HAP-1 (cell line): ENCODE measurements around the gene ABHD2.
A peak's percentile ranks its signal among the peaks of the same experiment; 100 is the strongest.
"Not testable (repeated sequence)": the region's sequence is repeated elsewhere in the genome, so short reads cannot be mapped to it uniquely, and the experiment has no call there.

ENCODE experiments used
- DNase-seq, 2 experiments: peaks; one replicate each; pipeline ENCODE4 v3.0.0-alpha.2; 2016 to 2020; ENCODE audit warnings: low spot score in 2 of 2
- H3K27me3 ChIP-seq: fragments of 250-450 bp; sonication (Bioruptor Pico); 2 replicates; pipeline ENCODE4 v1.5.1; 2020; ENCODE audit warnings: low read depth, mild to moderate bottlenecking, moderate library complexity
- H3K36me3 ChIP-seq: fragments of 250-450 bp; sonication (Bioruptor Pico); replicated peaks from 2 replicates; pipeline ENCODE4 v1.5.1; 2020; ENCODE audit warnings: mild to moderate bottlenecking
- H3K4me1 ChIP-seq: fragments of 250-450 bp; sonication (Bioruptor Pico); 2 replicates; pipeline ENCODE4 v1.5.1; 2020; ENCODE audit warnings: mild to moderate bottlenecking
- H3K4me3 ChIP-seq: fragments of 250-450 bp; sonication (Bioruptor Pico); 2 replicates; pipeline ENCODE4 v1.5.1; 2020; ENCODE audit warnings: mild to moderate bottlenecking, moderate library complexity
- H3K9me3 ChIP-seq: fragments of 250-450 bp; sonication (Bioruptor Pico); 2 replicates; pipeline ENCODE4 v1.5.1; 2020; ENCODE audit warnings: mild to moderate bottlenecking, moderate library complexity
- in situ Hi-C: fragments of 300-500 bp; cut with MboI; formaldehyde crosslinking; loops from 3 replicates; pipeline ENCODE4 v1.14.3; 2020; ENCODE audit warnings: low sequenced_read_pairs, inconsistent platforms, mixed read lengths

ABHD2 gene

GRCh38 chr15:89085289-89085926 lies 2.8 kb upstream of the ABHD2 start:
- H3K4me1 ChIP-seq, result peaks cover 7% of the 10 kb centered on the region
- in situ Hi-C loops, result no loop called here
- no peak for DNase-seq
- H3K36me3 ChIP-seq, result 0 out of 2 replicates have a peak, but pooled peaks cover 3% of the 10 kb centered on the region
- H3K9me3 ChIP-seq, result no peaks in the 10 kb centered on the region
- no peak overlapping the region for H3K4me3 ChIP-seq
- no peaks in the 10 kb centered on the region for H3K27me3 ChIP-seq

GRCh38 chr15:89085933-89086332 lies 2.3 kb upstream of the ABHD2 start:
- H3K4me3 ChIP-seq, in situ Hi-C loops, H3K27me3 ChIP-seq, H3K4me1 ChIP-seq, H3K36me3 ChIP-seq, DNase-seq, H3K9me3 ChIP-seq: not testable (repeated sequence)

GRCh38 chr15:89086390-89086789 lies 1.9 kb upstream of the ABHD2 start:
- DNase-seq, H3K36me3 ChIP-seq, H3K4me3 ChIP-seq, H3K27me3 ChIP-seq, in situ Hi-C loops, H3K9me3 ChIP-seq: not testable (repeated sequence)
- H3K4me1 ChIP-seq, result peaks cover 11% of the 10 kb centered on the region

- no peaks in the 10 kb centered on the region for H3K9me3 ChIP-seq
Measured at GRCh38 chr15:89087161-89087829, 961 bp upstream of the ABHD2 start.

GRCh38 chr15:89088605-89089315 lies 504 bp downstream of the ABHD2 start:
- in situ Hi-C loops, result no loop called here
- Histone ChIP-seq H3K9me3 (no peaks in the 10 kb centered on the region), H3K27me3 (no peaks in the 10 kb centered on the region), H3K4me3 (peak overlapping the region; percentile 93), H3K36me3 (0 out of 2 replicates have a peak, but pooled peaks cover 3% of the 10 kb centered on the region), H3K4me1 (peaks cover 11% of the 10 kb centered on the region)
- peak in 1 of 2 experiments; percentile 43 for DNase-seq

More at GRCh38 chr15:89087161-89087829, 961 bp upstream of the ABHD2 start:
- in situ Hi-C loops, result no loop called here
- H3K4me1 ChIP-seq, result peaks cover 11% of the 10 kb centered on the region
- 0 out of 2 replicates have a peak, but pooled peaks cover 3% of the 10 kb centered on the region for H3K36me3 ChIP-seq
- DNase-seq, result no peak
- peak overlapping the region; percentile 25 for H3K4me3 ChIP-seq
- no peaks in the 10 kb centered on the region for H3K27me3 ChIP-seq

GRCh38 chr15:89089316-89090230 lies 1.3 kb downstream of the ABHD2 start:
- Histone ChIP-seq H3K36me3 (0 out of 2 replicates have a peak, but pooled peaks cover 3% of the 10 kb centered on the region), H3K4me1 (peaks cover 11% of the 10 kb centered on the region), H3K27me3 (no peaks in the 10 kb centered on the region), H3K9me3 (no peaks in the 10 kb centered on the region), H3K4me3 (peak overlapping the region; percentile 93)
- in situ Hi-C loops, result no loop called here
- DNase-seq, result no peak

GRCh38 chr15:89090791-89091626 lies 2.8 kb downstream of the ABHD2 start:
- Histone ChIP-seq H3K27me3 (no peaks in the 10 kb centered on the region), H3K4me1 (peaks cover 11% of the 10 kb centered on the region), H3K36me3 (0 out of 2 replicates have a peak, but pooled peaks cover 3% of the 10 kb centered on the region), H3K9me3 (no peaks in the 10 kb centered on the region), H3K4me3 (no peak overlapping the region)
- DNase-seq, result peak; percentile 30 to 31
- in situ Hi-C loops, result no loop called here

GRCh38 chr15:89091627-89092220 lies 3.5 kb downstream of the ABHD2 start:
- Histone ChIP-seq H3K4me1 (peaks cover 11% of the 10 kb centered on the region), H3K27me3 (no peaks in the 10 kb centered on the region), H3K4me3 (no peak overlapping the region), H3K9me3 (no peaks in the 10 kb centered on the region), H3K36me3 (0 out of 2 replicates have a peak, but pooled peaks cover 3% of the 10 kb centered on the region)
- no peak for DNase-seq
- in situ Hi-C loops, result no loop called here

- Histone ChIP-seq H3K4me3 (no peak overlapping the region), H3K27me3 (no peaks in the 10 kb centered on the region), H3K36me3 (peaks cover 1% of the 10 kb centered on the region; the same call in 1 of the 2 replicates), H3K9me3 (no peaks in the 10 kb centered on the region), H3K4me1 (peaks cover 13% of the 10 kb centered on the region)
- no peak for DNase-seq
- in situ Hi-C loops, result no loop called here
Measured at GRCh38 chr15:89093509-89093908, 5.3 kb downstream of the ABHD2 start.

GRCh38 chr15:89095073-89095472 lies 6.8 kb downstream of the ABHD2 start:
- Histone ChIP-seq H3K36me3 (no peaks in the 10 kb centered on the region; the same call in 1 of the 2 replicates), H3K4me3 (no peak overlapping the region), H3K9me3 (no peaks in the 10 kb centered on the region), H3K4me1 (peaks cover 10% of the 10 kb centered on the region), H3K27me3 (no peaks in the 10 kb centered on the region)
- DNase-seq, result no peak
- in situ Hi-C loops, result no loop called here

- Histone ChIP-seq H3K4me3 (no peak overlapping the region), H3K36me3 (no peaks in the 10 kb centered on the region; the same call in 1 of the 2 replicates), H3K9me3 (no peaks in the 10 kb centered on the region), H3K27me3 (no peaks in the 10 kb centered on the region), H3K4me1 (peaks cover 10% of the 10 kb centered on the region)
- in situ Hi-C loops, result no loop called here
- no peak for DNase-seq
Measured at GRCh38 chr15:89095556-89095955, 7.3 kb downstream of the ABHD2 start.

GRCh38 chr15:89096664-89097063 lies 8.4 kb downstream of the ABHD2 start:
- no peaks in the 10 kb centered on the region; the same call in 1 of the 2 replicates for H3K36me3 ChIP-seq
- in situ Hi-C loops, result no loop called here

More at GRCh38 chr15:89096664-89097063, 8.4 kb downstream of the ABHD2 start:
- Histone ChIP-seq H3K27me3 (no peaks in the 10 kb centered on the region), H3K4me3 (no peak overlapping the region), H3K9me3 (no peaks in the 10 kb centered on the region), H3K4me1 (peaks cover 6% of the 10 kb centered on the region)
- no peak for DNase-seq
